SW 1271 (cell line): Measurements from ENCODE around the gene CDK9.
"Not testable (repeated sequence)": the region's sequence is repeated elsewhere in the genome, so short reads cannot be mapped to it uniquely, and the experiment has no call there.

Experiments used
- DNase-seq, 2 experiments: peaks; one replicate each; lab custom pipeline; 2025; lab: John Stamatoyannopoulos, UW

The CDK9 gene

DNA sequence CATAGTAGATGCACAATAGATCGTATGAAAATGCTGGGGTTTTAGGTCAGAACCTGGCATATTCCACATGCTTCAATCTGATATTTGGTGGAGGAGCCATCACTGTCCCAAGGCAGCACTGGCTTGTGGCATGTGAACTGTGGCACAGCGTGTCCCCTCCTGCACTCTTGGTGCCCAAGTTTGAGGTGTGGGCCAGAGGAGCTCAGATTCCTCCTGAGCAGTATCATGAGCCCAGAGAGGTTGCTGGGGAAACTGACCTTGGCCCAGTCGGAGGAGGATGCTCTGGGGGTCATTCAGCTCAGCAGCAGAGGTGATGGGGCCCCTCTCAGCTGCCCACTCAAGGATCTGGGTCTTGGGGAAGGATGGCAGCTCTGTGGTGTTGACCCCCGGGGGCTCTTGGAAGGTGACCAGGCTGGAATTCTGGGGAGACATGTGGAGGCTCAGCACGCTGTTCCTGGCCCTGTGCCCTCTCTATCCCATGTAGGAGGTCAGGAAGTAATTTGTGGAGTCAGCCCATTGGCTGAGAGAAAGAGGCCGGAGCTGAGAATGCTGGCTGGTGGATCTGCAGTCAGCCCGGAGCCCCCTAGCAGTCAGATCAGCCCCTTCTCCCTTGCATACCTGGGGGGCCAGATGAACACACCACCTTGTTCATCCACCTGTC lies 40.5 kb downstream of the CDK9 start:
- DNase-seq, result no peak

DNA sequence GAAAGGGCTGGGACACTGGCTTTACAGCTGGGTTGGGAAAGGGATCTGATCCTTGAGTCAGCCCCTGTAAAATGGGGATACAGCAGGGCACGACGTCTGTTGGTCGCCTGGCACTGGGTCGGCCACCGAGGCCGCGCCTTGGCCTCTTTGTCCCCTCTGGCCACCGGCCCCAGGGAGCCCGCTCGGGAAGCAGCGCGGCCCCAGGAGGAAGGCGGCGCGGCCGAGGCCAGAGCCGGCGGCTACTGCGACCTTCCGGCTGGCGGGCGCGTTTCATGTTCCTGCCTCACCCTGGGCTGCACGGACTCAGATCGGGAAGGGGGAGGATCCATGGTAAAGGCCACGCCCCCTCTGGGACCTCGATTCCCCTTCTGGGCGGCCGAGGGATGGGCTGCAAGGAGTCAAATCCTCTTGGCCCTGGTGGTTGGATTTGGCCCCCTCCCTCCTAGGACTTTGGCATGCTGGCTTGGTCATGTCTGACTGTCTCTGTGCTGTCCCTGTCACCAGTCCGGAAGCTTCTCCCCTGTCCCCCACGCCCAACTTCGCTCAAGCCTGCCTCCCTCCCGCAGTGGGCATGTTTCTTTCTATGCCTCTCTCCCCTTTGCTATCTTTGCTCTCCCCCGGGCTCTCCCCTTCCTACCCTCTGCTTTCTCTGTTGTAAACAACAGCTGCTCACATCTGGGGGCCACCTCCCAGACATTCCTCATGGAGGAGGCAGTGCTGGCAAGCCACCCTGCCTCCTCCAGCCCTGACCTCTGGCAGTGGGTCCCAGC lies 42.6 kb downstream of the CDK9 start:
- DNase-seq, result no peak

DNA sequence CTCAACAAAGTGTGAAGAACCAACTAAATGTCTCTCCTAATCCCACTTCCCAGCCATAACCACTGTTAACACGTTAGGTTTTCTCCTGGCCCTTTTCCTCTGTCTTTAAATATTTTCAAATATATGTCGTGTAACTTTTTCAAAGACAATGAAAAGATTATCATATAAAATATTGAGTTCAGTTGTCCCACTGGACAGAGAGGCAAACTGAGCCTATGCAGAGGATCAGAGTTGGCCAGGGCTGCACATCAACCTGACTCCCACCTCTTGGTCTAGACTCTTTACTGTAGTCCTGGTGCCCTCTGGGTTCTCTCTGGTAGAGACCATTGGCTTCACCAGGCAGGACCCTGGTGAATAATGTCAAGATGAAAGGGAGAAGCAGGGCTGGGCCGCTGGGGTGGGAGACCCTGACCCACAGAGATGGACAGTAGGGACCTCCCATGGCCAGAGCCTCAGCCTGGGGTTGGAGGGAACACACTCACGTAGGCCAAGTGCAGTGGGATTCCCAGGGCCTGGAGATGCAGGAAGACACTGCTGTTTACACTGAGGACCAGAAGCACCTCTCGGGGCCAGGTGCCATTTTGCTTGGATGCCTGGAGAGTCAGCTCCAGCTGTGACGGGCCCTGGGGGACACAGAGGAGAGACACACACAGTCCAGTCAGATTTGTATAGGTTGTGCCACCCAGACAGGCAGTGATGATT lies 43.5 kb downstream of the CDK9 start:
- DNase-seq, result no peak

DNA sequence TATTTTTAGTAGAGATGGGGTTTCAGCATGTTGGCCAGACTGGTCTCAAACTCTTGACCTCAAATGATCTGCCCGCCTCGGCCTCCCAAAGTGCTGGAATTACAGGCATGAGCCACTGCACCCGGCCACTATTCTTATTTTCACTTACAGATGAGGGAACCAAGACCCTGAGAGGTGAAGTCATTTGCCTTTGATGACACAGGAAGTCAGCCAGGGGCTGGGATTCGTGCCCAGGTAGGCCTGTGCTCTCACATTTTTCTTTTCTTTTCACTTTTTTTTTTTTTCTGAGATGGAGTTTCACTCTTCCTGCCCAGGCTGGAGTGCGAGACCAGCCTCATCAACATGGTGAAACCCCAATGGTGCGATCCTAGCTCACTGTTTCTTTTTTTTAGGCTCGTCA lies 46.4 kb downstream of the CDK9 start:
- no peak for DNase-seq

DNA sequence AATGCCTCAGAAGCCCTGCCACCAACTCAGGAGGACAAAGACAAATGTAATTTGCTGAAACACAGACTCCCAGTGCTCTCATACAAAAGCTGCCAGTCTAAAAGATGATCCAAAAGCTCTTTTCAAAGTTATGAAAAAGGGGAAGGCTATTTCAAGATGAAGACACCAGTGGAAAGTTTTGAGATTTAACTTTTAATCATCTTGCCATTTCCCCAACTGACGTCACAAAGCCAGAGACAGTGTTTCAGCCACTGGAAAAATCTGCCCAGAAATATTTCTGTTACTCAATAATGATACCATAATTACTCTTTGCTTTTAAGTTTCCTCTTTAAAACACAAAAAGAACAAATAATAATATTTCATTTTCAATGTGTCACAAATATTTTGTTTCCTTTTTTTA lies 47.7 kb downstream of the CDK9 start:
- DNase-seq, result no peak

DNA sequence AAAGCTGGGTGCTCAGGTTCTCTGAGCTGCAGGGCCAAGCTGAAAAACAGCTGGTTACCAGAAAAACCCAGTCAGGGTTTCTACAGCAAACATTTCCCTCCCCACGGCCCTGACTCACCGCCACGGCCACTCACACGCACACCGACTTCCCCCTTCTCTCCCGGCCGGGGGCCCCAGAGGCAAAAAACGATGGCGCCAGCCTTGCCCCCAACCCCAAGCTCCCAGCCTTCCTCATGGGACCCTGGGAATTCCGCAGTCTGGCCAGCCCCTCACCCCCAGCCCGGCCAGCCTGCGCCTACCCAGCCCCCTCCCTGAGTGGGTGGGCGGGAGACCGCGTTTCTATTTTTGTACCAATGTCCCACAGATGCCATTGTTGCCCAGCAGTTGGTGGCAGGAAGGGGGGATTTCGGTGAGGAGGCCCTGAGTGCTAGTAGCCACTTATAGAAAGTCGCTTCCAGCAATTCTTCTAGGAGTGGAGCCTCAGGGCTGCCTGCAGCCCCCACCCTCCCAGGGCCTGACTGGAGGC lies 50.2 kb downstream of the CDK9 start:
- no peak for DNase-seq

DNA sequence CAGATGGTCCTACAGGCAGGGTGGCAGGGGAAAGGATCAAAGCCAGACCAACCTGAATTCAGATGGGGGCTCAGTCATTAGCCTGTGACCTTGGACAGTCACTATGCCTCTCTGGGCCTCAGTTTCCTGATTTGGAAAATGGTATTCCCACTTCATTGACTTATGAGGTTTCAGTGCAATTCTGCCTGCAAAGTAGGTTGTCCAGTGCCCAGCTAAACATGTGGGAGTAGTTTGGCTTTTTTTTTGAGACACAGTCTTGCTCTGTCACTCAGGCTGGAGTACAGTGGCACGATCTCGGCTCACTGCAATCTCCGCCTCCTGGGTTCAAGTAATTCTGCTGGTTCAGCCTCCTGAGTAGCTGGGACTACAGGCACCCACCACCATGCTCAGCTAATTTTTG lies 50.7 kb downstream of the CDK9 start:
- DNase-seq, result not testable (repeated sequence)

DNA sequence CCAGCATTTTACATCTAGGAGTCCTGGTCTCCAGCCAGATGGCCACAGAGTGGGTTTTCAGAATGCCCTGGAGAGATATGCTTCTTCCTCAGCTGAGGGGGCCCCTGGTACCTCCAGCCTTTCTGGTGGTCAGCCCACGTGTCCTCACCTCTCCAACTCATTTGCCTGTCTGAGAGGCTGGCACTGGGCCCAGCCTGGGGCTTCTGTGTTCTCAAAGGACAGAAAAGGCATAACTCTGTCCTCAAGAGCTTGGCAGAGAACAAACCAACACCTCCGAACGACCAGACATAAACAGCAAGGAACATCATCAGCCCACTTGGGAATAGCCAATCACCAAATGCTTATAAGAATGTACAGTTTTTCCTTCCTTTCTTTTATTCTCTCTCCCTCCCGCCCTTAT lies 51.5 kb downstream of the CDK9 start:
- DNase-seq, result no peak

DNA sequence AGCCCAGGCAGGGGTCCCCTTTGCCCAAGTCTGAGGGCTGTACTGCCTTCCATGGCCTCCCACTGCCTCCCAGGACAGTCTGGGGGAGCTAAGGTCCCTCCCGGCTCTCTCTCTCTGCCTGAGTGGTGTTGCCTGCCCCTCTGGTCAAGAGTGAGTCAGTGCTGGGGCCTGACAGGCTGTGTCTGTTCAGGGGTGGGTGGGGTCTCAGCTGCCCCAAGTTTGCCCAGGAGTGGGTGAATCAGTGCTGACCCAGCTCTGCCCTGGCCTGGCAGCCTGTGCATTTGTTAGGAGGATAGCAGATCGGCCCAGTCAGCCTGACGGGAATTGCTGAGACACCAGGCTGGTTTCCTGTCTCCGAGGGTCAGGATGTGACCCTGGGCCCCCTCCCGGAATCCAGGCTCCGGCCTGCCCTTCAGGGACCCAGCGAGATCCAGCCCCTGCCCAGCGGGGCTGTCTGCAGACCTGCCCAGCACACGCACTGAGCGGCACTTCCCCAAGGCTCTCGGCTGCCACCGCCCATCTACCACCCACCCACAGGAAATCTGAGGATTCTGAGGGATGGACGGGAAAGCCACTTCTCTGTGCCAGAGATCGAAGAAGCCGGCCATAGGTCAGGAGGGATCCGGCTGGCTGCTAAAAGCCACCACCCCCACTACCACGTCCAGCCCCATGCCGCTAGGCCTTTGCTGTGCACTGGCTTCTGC lies 52.7 kb downstream of the CDK9 start:
- peak; percentile 57 to 75 for DNase-seq
